DOHH2 (cell line): Measurements from ENCODE around the gene TBCD.

ENCODE experiments used
- H3F3A ChIP-seq: fragments of 200-600 bp; sonication (generic), shearing (Covaris generic); 2 replicates; pipeline ENCODE4 v1.6.0; 2016; ENCODE audit warnings: antibody characterized with exemption, mild to moderate bottlenecking; ENCODE audit not compliant: control insufficient read depth, insufficient read depth
- H3K27ac ChIP-seq: fragments of 200-600 bp; sonication (generic); 2 replicates; pipeline ENCODE4 v1.5.1; 2014; ENCODE audit warnings: low read depth, mild to moderate bottlenecking, low read length, moderate library complexity
- H3K27me3 ChIP-seq: fragments of 200-600 bp; sonication (generic); 2 replicates; pipeline ENCODE4 v1.6.1; 2014; ENCODE audit warnings: mild to moderate bottlenecking, low read length, mixed read lengths; ENCODE audit not compliant: control insufficient read depth
- H3K36me3 ChIP-seq: fragments of 200-600 bp; sonication (generic); 2 replicates; pipeline ENCODE4 v1.6.1; 2014; ENCODE audit warnings: mild to moderate bottlenecking, low read length, moderate library complexity, mixed read lengths; ENCODE audit not compliant: control insufficient read depth
- H3K4me1 ChIP-seq: fragments of 200-600 bp; sonication (generic); 2 replicates; pipeline ENCODE4 v1.6.1; 2014; ENCODE audit warnings: mild to moderate bottlenecking, low read length, mixed read lengths; ENCODE audit not compliant: control insufficient read depth
- H3K4me2 ChIP-seq: fragments of 200-600 bp; sonication (generic); 2 replicates; pipeline ENCODE4 v1.6.0; 2014; ENCODE audit warnings: mild to moderate bottlenecking, low read length, moderate library complexity
- H3K4me3 ChIP-seq: fragments of 200-600 bp; sonication (generic); 2 replicates; pipeline ENCODE4 v1.5.1; 2014; ENCODE audit warnings: mild to moderate bottlenecking, low read length, mixed read lengths
- H3K79me2 ChIP-seq: fragments of 200-600 bp; sonication (generic); 2 replicates; pipeline ENCODE4 v1.6.1; 2014; ENCODE audit warnings: mild to moderate bottlenecking, low read length, mixed read lengths; ENCODE audit not compliant: control insufficient read depth
- H3K9me2 ChIP-seq: fragments of 200-600 bp; sonication (generic); replicated peaks from 2 replicates; pipeline ENCODE4 v1.6.1; 2014; ENCODE audit warnings: mild to moderate bottlenecking, low read length, mixed read lengths; ENCODE audit not compliant: control insufficient read depth
- H3K9me3 ChIP-seq: fragments of 200-600 bp; sonication (generic); 2 replicates; pipeline ENCODE4 v1.6.1; 2014; ENCODE audit warnings: antibody characterized with exemption, low read length, mixed read lengths; ENCODE audit not compliant: control insufficient read depth, insufficient read depth
- H4K20me1 ChIP-seq: fragments of 200-600 bp; sonication (generic); 2 replicates; pipeline ENCODE4 v1.6.0; 2014; ENCODE audit warnings: low read depth, mild to moderate bottlenecking, antibody characterized with exemption, low read length, moderate library complexity; ENCODE audit not compliant: control insufficient read depth, insufficient read depth
- CTCF ChIP-seq: fragments of 200-600 bp; sonication (generic); IDR thresholded peaks from one replicate; pipeline ENCODE4 v1.5.1; 2014; ENCODE audit warnings: antibody characterized with exemption, mild to moderate bottlenecking, low read depth, low read length; ENCODE audit not compliant: poor library complexity, severe bottlenecking
- EZH2phosphoT487 ChIP-seq: fragments of 200-600 bp; sonication (generic); IDR thresholded peaks from 2 replicates; pipeline ENCODE4 v1.6.1; 2017; ENCODE audit warnings: borderline replicate concordance, mild to moderate bottlenecking, antibody characterized with exemption, low read length, moderate library complexity, mixed read lengths

TBCD gene

DNA sequence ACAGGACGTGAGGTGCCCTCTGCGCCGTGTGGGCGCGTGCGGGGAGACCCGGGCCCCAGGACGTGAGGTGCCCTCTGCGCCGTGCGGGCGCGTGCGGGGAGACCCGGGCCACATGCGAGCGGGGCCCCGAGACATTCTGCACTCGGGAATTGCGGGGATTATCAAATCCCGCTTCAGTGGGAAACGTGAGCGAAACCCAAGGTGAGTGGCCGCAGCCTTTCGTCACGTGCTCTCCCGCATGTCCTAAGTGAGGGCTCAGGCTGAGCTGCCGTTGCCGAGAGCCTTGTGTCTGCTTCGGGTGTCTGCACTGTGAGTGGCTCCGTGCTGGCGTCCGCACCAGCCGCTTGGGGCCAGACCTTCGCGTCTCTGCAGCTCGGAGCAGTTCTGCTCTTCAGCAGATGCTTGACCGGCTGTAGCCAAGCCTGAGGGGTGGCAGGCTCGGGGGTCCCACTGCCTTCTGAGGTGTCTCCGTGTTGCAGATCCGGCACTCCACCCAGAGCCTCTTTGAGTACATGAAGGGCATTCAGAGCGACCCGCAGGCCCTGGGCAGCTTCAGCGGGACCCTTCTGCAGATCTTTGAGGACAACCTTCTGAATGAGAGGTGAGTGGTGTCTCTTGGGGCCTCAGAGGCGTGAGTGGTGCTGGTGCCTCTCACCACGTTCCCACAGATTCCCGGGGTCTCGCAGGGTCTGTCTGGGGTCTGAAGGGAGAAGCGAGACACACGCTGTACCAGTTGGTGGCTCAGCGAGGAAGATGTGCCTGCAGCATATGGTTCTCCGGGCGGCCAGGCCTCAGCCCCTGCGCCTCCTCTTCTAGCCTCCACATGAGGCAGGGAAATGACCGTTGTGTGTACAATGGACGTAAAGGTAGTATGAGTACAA, 178.4 kb downstream of the TBCD start:
- no peak for TF ChIP-seq CTCF
- TF ChIP-seq EZH2phosphoT487 = no peak
- Histone ChIP-seq H3F3A (no peaks in the 10 kb centered on the region), H3K36me3 (peaks cover 42% of the 10 kb centered on the region), H3K4me3 (no peak overlapping the region), H3K27me3 (no peaks in the 10 kb centered on the region), H4K20me1 (no peaks in the 10 kb centered on the region), H3K27ac (no peak overlapping the region), H3K9me3 (no peaks in the 10 kb centered on the region), H3K4me1 (no peaks in the 10 kb centered on the region), H3K79me2 (no peaks in the 10 kb centered on the region), H3K4me2 (no peak overlapping the region), H3K9me2 (no peaks in the 10 kb centered on the region)

GRCh38 chr17:82930924-82931698, 179.2 kb downstream of the TBCD start:
- Histone ChIP-seq H3F3A (no peaks in the 10 kb centered on the region), H3K27ac (no peak overlapping the region), H3K4me3 (no peak overlapping the region), H3K36me3 (peaks cover 40% of the 10 kb centered on the region), H3K79me2 (no peaks in the 10 kb centered on the region), H3K4me1 (no peaks in the 10 kb centered on the region), H3K27me3 (no peaks in the 10 kb centered on the region), H3K9me2 (no peaks in the 10 kb centered on the region), H3K9me3 (no peaks in the 10 kb centered on the region), H4K20me1 (no peaks in the 10 kb centered on the region), H3K4me2 (no peak overlapping the region)
- TF ChIP-seq CTCF = no peak
- no peak for TF ChIP-seq EZH2phosphoT487

DNA sequence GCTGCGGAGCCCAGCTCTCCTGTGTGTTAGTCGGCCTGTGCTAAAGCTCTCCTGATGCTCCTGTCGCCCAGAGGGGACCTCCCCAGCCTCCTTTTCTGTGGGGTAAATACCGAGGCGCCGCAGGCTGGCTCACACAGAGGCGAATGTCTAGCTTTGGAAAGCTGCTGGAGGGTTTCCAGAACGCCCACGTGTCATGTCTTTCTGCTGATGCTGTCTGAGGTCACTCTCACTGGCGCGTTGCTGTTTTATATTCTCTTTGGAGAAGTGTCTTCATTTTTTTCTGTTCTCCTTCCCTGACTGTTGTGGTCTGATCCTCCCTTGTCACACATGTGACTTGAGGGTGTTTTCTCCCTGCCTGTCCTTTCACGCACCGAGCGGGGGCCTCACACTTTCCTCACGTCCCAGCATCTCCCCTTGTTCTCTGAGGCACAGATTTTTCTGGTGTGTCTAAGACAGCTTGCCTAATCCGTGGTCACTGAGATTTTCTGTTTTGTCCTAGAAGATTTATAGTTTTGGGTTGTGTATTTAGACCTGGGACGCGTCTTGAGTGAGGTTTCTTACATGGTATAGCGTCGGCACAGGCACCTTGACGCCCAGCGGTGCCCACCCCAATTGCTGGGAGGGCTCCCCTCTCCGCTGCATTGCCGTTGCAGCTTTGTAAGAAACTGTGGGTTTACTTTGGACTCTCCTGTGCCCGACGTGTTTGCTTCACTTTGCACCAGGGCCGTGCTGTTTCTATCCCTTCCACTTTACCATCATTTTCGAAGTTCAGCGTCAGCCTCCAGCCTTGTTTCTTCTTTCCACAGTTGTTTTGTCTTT, 180.0 kb downstream of the TBCD start:
- Histone ChIP-seq H3K27ac (no peak overlapping the region), H3K4me2 (no peak overlapping the region), H3F3A (no peaks in the 10 kb centered on the region), H3K4me1 (no peaks in the 10 kb centered on the region), H3K27me3 (no peaks in the 10 kb centered on the region), H3K79me2 (no peaks in the 10 kb centered on the region), H3K9me3 (no peaks in the 10 kb centered on the region), H3K9me2 (no peaks in the 10 kb centered on the region), H4K20me1 (no peaks in the 10 kb centered on the region), H3K4me3 (no peak overlapping the region), H3K36me3 (peaks cover 33% of the 10 kb centered on the region; the same call in 1 of the 2 replicates)
- TF ChIP-seq CTCF (no peak), EZH2phosphoT487 (no peak)
